HCEC 1CT (cell line): ENCODE results near the gene SDF2L1.
"Not testable (repeated sequence)": the region's sequence is repeated elsewhere in the genome, so short reads cannot be mapped to it uniquely, and the experiment has no call there.

Experiments used
- DNase-seq: peaks from one replicate; pipeline ENCODE4 v3.0.0-alpha.2; 2017

The SDF2L1 gene

DNA sequence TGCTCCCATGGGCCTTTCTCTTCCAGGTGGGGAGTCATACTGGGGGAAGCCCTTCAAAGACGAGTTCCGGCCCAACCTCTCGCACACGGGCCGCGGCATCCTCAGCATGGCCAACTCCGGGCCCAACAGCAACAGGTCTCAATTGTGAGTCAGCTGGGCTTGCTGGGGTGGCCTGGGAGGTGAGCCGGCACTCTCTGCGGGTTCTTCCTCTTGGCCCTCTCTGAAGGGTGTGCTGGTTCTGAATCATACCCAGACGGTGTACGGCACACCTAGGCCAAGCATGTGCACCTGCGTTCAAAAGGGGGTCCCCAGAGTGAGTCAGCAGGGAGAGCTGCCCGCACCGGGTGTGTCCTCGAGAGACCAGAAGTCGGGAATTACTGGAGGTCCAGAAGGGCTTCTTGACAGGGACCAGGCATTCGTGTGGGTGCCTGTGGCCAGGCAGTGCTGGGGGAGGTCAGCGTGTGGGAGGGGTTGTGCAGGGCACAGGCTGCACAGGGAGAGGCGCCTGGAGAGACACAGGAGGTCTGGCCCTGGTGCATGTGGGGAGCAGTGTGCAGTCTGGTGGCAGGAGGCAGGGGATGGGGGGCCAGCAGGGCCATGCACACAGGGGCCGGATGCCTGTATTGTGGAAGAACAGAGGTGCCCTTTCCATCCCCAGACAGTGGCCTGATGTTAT, 46.7 kb downstream of the SDF2L1 start:
- no peak for DNase-seq

DNA sequence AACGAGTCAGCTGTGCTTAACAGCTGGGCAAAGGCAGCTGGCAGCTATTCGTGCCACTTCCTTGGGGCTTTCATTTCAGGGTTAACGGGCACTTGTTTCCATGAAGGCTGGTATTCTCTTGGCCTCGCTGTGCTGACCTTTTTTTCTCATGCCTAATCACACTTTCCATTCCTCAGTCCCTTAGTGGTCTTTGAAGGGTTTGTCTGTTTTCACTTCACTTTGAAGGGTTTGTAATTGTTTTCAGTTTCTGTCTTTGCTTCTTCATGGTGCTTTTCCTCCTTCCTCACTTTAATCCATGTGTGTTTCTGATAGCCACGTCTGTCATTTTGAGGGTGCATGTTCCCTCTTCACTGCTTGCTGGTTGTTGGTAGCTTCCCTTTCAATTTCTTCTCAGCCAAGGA, 48.3 kb downstream of the SDF2L1 start:
- no peak for DNase-seq

DNA sequence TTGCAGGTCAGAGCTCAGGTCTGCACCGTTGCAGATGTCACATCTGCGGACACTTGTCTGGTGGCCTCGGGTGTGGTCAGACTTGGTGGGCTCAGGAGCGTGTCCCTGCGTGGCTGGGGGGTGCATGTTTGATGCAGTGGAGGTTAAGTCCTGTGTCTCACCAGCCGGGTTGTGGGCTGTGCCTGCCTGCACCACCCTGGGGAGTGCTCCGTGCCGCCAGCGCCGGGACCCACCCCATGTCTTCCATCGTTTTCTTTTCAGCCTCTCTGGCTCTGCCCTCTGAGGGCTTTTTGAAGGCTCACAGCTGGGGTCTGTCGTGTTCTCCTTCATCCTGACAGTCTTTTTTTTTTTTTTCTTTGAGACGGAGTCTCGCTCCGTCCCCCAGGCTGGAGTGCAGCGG, 49.7 kb downstream of the SDF2L1 start:
- DNase-seq: no peak

DNA sequence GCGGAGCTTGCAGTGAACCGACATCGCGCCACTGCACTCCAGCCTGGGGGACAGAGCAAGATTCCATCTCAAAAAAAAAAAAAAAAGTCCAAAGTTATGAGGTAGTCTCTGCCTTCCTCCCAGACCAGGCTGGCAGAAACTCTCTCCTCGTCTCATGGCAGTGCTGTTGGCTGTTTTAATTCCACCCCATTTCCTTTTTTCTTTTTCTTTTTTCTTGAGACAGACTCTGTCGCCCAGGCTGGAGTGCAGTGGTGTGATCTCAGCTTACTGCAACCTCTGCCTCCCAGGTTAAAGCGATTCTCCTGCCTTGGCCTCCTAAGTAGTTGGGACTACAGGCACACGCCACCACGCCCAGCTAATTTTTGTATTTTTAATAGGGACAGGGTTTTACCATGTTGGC, 50.8 kb downstream of the SDF2L1 start:
- DNase-seq: not testable (repeated sequence)

DNA sequence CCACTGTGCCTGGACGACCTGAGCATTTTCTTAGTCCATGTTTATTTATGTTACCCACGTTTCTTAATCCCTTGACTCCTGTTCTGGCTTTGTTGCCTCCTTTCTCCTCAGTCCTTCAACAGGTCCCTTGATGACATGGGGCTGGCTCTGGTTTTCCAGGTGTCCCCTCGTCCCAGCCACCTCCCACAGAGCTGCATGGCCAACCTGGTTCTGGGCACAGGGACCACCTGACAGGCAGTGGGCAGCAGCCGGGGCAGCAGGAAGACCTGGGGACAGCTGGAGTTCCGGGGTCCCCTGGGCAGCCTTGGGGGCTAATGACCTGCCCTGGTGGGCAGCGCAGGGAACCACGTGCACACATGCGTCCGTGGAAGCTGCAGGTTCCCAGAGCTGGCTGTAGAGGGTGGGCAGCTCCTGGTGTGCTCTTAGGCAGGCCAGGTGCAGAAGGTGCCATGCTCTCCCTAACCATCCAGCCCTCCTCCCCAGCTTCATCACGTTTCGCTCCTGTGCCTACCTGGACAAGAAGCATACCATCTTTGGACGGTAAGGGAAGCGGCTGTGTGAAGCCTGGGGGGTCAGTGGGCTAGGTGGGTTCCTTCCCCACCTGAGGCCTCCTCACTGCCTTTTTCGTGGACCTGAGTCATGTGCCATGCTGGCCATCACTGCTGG, 51.4 kb downstream of the SDF2L1 start:
- DNase-seq: no peak
